ENCODE measurements around the gene SIAE. TPM values are rescaled to one million over a fixed set of nuclear protein-coding genes. Genes with fewer than 3 reads are reported as not detected.

The SIAE gene
- total RNA-seq, 1 experiment from 2014 or later = 5.6 TPM

DNA sequence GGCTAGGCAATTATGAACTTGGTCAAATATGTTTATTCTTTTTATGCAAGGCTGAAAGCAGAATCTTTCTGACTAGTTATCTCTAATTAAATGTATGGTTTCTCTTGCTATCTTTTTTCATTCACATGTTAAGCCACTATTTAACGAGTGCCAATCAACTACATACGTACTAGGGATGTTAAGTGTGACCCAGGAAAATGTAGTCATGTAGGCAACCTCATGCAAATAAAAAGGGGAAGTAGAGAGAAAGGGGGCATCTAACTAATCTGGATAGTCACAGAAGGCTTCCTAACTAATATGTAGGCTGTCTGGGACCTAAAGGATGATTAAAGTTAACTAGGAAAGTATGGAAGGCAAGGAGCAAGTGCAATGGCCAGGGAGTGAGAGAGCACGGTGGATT is 27.4 kb downstream of the SIAE start:
- DNase-seq = no peak
- H3K18ac ChIP-seq (ENCODE audit: insufficient read length, low read depth, low read length) = no peak overlapping the region
- no peaks in the 10 kb centered on the region for H3K9me3 Mint-ChIP-seq
- peaks cover 5% of the 10 kb centered on the region in 2 experiments for H3K4me1 Mint-ChIP-seq
- H3K56ac ChIP-seq (ENCODE audit: insufficient read length, low read depth, low read length) = no peak overlapping the region
- H4K20me1 ChIP-seq (ENCODE audit: control insufficient read depth, insufficient read depth, insufficient read length) = no peaks in the 10 kb centered on the region
- WGBS (ENCODE audit: extremely low coverage, insufficient read length, low lambda C conversion rate) = no CpG with 5 or more reads among the region's 3 CpGs
- H2BK5ac ChIP-seq (ENCODE audit: insufficient read length, low read length) = no peak overlapping the region
- no peak overlapping the region for H2AK5ac ChIP-seq (ENCODE audit: insufficient read length, low read length)
- peaks cover 0 to 2% (median 1%) of the 10 kb centered on the region in 3 experiments; a peak in 3 of 7 replicates for H3K36me3 Mint-ChIP-seq (ENCODE audit: insufficient read depth in 1 of 3, low read depth in 3 of 3)
- no peak overlapping the region for H2BK12ac ChIP-seq (ENCODE audit: insufficient read length, low read depth, low read length)
- peaks cover 2% of the 10 kb centered on the region; the same call in 1 of the 2 replicates for H3K27me3 Mint-ChIP-seq (ENCODE audit: low read depth)
- TF ChIP-seq, protein P1, sequence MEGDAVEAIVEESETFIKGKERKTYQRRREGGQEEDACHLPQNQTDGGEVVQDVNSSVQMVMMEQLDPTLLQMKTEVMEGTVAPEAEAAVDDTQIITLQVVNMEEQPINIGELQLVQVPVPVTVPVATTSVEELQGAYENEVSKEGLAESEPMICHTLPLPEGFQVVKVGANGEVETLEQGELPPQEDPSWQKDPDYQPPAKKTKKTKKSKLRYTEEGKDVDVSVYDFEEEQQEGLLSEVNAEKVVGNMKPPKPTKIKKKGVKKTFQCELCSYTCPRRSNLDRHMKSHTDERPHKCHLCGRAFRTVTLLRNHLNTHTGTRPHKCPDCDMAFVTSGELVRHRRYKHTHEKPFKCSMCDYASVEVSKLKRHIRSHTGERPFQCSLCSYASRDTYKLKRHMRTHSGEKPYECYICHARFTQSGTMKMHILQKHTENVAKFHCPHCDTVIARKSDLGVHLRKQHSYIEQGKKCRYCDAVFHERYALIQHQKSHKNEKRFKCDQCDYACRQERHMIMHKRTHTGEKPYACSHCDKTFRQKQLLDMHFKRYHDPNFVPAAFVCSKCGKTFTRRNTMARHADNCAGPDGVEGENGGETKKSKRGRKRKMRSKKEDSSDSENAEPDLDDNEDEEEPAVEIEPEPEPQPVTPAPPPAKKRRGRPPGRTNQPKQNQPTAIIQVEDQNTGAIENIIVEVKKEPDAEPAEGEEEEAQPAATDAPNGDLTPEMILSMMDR (conservative IDR thresholded peaks at IDR 0.05) = no peak
- peaks cover 3% of the 10 kb centered on the region; the same call in 1 of the 2 replicates for H3K27me3 ChIP-seq (ENCODE audit: insufficient read depth, low read length)
- H3K27ac Mint-ChIP-seq = no peak overlapping the region
- no peak overlapping the region for H3K4me3 Mint-ChIP-seq
- no peaks in the 10 kb centered on the region for H3K4me1 ChIP-seq (ENCODE audit: insufficient read depth, low read length)
- H3K4ac ChIP-seq (ENCODE audit: low read depth, low read length) = no peak overlapping the region
- no peak overlapping the region for H4K8ac ChIP-seq (replicated peaks; ENCODE audit: insufficient read length, low read depth, low read length)
- H3K79me1 ChIP-seq (ENCODE audit: insufficient read depth, low read depth, low read length, poor library complexity, severe bottlenecking) = no peaks in the 10 kb centered on the region
- H3K4me2 ChIP-seq (ENCODE audit: insufficient read depth, insufficient read length, low read length) = no peak overlapping the region
- no peak overlapping the region for H2AFZ ChIP-seq (ENCODE audit: low read length)
- H3T11ph ChIP-seq (ENCODE audit: low read length) = no peak overlapping the region
- no peak overlapping the region for H4K91ac ChIP-seq (ENCODE audit: insufficient read length, low read depth, low read length)
- H3K9me3 ChIP-seq (ENCODE audit: control insufficient read depth, low read depth, low read length) = no peaks in the 10 kb centered on the region
- no peak overlapping the region for H2BK15ac ChIP-seq (ENCODE audit: low read depth, low read length)
- no peaks in the 10 kb centered on the region for H3K79me2 ChIP-seq (ENCODE audit: insufficient read depth, low read length)
- no peaks in the 10 kb centered on the region for H3K23me2 ChIP-seq (ENCODE audit: insufficient read length, low read depth, low read length, poor library complexity, severe bottlenecking)
- H3K23ac ChIP-seq (ENCODE audit: insufficient read length, low read depth, low read length) = no peak overlapping the region
- H3K27ac ChIP-seq (ENCODE audit: insufficient read length, low read depth, low read length) = no peak overlapping the region
- H4K5ac ChIP-seq (ENCODE audit: insufficient read length, low read depth, low read length) = no peak overlapping the region
- no peak overlapping the region for H2BK20ac ChIP-seq (ENCODE audit: low read depth, low read length, poor library complexity, severe bottlenecking)
- H3K14ac ChIP-seq (ENCODE audit: insufficient read depth, low read length) = no peak overlapping the region
- no peak overlapping the region for H3K9ac ChIP-seq (ENCODE audit: extremely low read depth, insufficient read length, low read length)
- no peak overlapping the region for H2BK120ac ChIP-seq (ENCODE audit: low read depth, low read length, poor library complexity, severe bottlenecking)
